PC-9 (cell line): ENCODE measurements around the gene STOML1. TPM values are rescaled to one million over a fixed set of nuclear protein-coding genes. Genes with fewer than 3 reads are reported as not detected.

Experiments used
- BruUV-seq: library from RNA; stranded (reverse); fragments of 400-500 nt; replicated peaks from 2 replicates; lab custom pipeline; 2021; lab: Mats Ljungman, UMichigan
- CTCF ChIA-PET: fragments of 300-600 bp; sonication (Branson Sonifier 250); formaldehyde crosslinking; loops from one replicate; lab custom pipeline; 2022; ENCODE audit warnings: antibody characterized with exemption; lab: Charles Lee
- POLR2A ChIA-PET: fragments of 300-600 bp; sonication (Branson Sonifier 250); formaldehyde crosslinking; loops from one replicate; lab custom pipeline; 2022; ENCODE audit warnings: antibody characterized with exemption; ENCODE audit not compliant: unreplicated experiment; lab: Charles Lee
- DNase-seq, 2 experiments: peaks; one replicate each; pipeline versions ENCODE4 v3.0.0 to v3.0.0-alpha.2; 2015 to 2022; ENCODE audit warnings: mixed read lengths in 1 of 2
- H2AFZ ChIP-seq: fragments of 200-600 bp; sonication (generic); 2 replicates; pipeline ENCODE4 v1.8.1; 2017; ENCODE audit warnings: antibody characterized with exemption
- H3F3A ChIP-seq: fragments of 200-600 bp; sonication (generic); 2 replicates; pipeline ENCODE4 v1.8.1; 2017; ENCODE audit warnings: antibody characterized with exemption, mild to moderate bottlenecking, low read depth; ENCODE audit not compliant: insufficient read depth
- H3K27ac ChIP-seq: fragments of 200-600 bp; sonication (generic); 2 replicates; pipeline ENCODE4 v1.6.1; 2016; ENCODE audit warnings: mixed run types
- H3K27me3 ChIP-seq: fragments of 200-600 bp; sonication (generic); 2 replicates; pipeline ENCODE4 v1.6.1; 2016; ENCODE audit warnings: low read depth, mixed run types; ENCODE audit not compliant: insufficient read depth
- H3K36me3 ChIP-seq: fragments of 200-600 bp; sonication (generic); 2 replicates; pipeline ENCODE4 v1.6.1; 2016; ENCODE audit warnings: low read depth, mixed run types
- H3K4me1 ChIP-seq: fragments of 200-600 bp; sonication (generic); replicated peaks from 2 replicates; pipeline ENCODE4 v1.6.1; 2016; ENCODE audit warnings: mixed run types; ENCODE audit not compliant: insufficient read depth
- H3K4me2 ChIP-seq: fragments of 200-600 bp; sonication (generic); 2 replicates; pipeline ENCODE4 v1.6.1; 2017; ENCODE audit warnings: mixed run types
- H3K4me3 ChIP-seq: fragments of 200-600 bp; sonication (generic); 2 replicates; pipeline ENCODE4 v1.6.1; 2016; ENCODE audit warnings: mixed run types
- H3K79me2 ChIP-seq: fragments of 200-600 bp; sonication (generic); 2 replicates; pipeline ENCODE4 v1.6.1; 2017; ENCODE audit warnings: low read depth, mixed run types
- H3K9me2 ChIP-seq: fragments of 200-600 bp; sonication (generic); 2 replicates; pipeline ENCODE4 v1.8.1; 2017; ENCODE audit warnings: mild to moderate bottlenecking; ENCODE audit not compliant: insufficient read depth
- H3K9me3 ChIP-seq: fragments of 200-600 bp; sonication (generic); 2 replicates; pipeline ENCODE4 v1.8.1; 2016; ENCODE audit warnings: low read depth; ENCODE audit not compliant: insufficient read depth
- H4K20me1 ChIP-seq: fragments of 200-600 bp; sonication (generic); 2 replicates; pipeline ENCODE4 v1.8.1; 2017; ENCODE audit not compliant: insufficient read depth
- CTCF ChIP-seq: fragments of 200-600 bp; sonication (generic); conservative IDR thresholded peaks from 2 replicates; pipeline ENCODE4 v1.6.1; 2017; ENCODE audit warnings: mixed run types, antibody characterized with exemption, mild to moderate bottlenecking, moderate library complexity
- EZH2 ChIP-seq: fragments of 200-600 bp; sonication (generic); IDR thresholded peaks from 2 replicates; pipeline ENCODE4 v1.8.0; 2017; ENCODE audit warnings: antibody characterized with exemption, low read depth
- intact Hi-C: fragments of 100-400 bp; cut with micrococcal nuclease; formaldehyde crosslinking; loops from one replicate; pipeline ENCODE4 v1.10.0; 2022; ENCODE audit not compliant: unreplicated experiment
- total RNA-seq: library from RNA; stranded (reverse); gene quantifications from 2 replicates; pipeline ENCODE4 v1.2.3, GENCODE V29; 2021

The STOML1 gene
- total RNA-seq, 1 experiment from 2014 or later = 6.1 TPM

- Histone ChIP-seq H3K9me2 (no peaks in the 10 kb centered on the region), H4K20me1 (no peaks in the 10 kb centered on the region), H3K4me1 (no peaks in the 10 kb centered on the region; the same call in 1 of the 2 replicates), H3K9me3 (no peaks in the 10 kb centered on the region), H3K4me2 (no peak overlapping the region), H3K79me2 (no peaks in the 10 kb centered on the region), H3K36me3 (no peaks in the 10 kb centered on the region), H3K4me3 (no peak overlapping the region), H2AFZ (no peak overlapping the region), H3F3A (0 out of 2 replicates have a peak, but pooled peaks cover 7% of the 10 kb centered on the region), H3K27ac (no peak overlapping the region), H3K27me3 (no peaks in the 10 kb centered on the region)
- intact Hi-C loops = loop anchor here (10.0 kb wide), 1 partner anchor 91 kb away; the partner anchor contains the start of gene TBC1D21
- DNase-seq = no peak
- ChIA-PET CTCF (interaction anchor here (0.6 to 0.8 kb wide), 3 partner anchors 15 to 71 kb away, joined by 3 to 14 read pairs (median 12); no protein-coding TSS in a partner anchor), POLR2A (interaction anchor here (0.6 kb wide), 1 partner anchor 40 kb away, joined by 3 read pairs; no protein-coding TSS in a partner anchor)
- no TSS peak for BruUV-seq
- TF ChIP-seq EZH2 (no peak), CTCF (no peak)
Measured at GRCh38 chr15:73965758-73966113, 26.4 kb downstream of the STOML1 start.

GRCh38 chr15:73965094-73965757 lies 26.9 kb downstream of the STOML1 start:
- Histone ChIP-seq H3K4me3 (no peak overlapping the region), H3K9me2 (no peaks in the 10 kb centered on the region)

GRCh38 chr15:73964736-73965093 lies 27.4 kb downstream of the STOML1 start:
- H3K36me3 ChIP-seq = no peaks in the 10 kb centered on the region
- no peaks in the 10 kb centered on the region for H3K27me3 ChIP-seq
- intact Hi-C loops = loop anchor here (5.0 to 10.0 kb wide), 3 partner anchors 37 to 90 kb away; partner anchors contain the start of genes LOXL1 and TBC1D21
- H3K9me2 ChIP-seq = no peaks in the 10 kb centered on the region
- H3F3A ChIP-seq = peaks cover 7% of the 10 kb centered on the region; the same call in 1 of the 2 replicates
- no peak overlapping the region for H3K4me2 ChIP-seq
- no peaks in the 10 kb centered on the region for H4K20me1 ChIP-seq
- BruUV-seq = no TSS peak
- peak; percentile 52 to 76 for DNase-seq
- H3K4me3 ChIP-seq = no peak overlapping the region
- ChIA-PET POLR2A (no interaction called here), CTCF (interaction anchor here (0.5 to 1.6 kb wide), 3 partner anchors 13 to 1094 kb away, joined by 9 to 10 read pairs (median 9); no protein-coding TSS in a partner anchor)
- no peak overlapping the region for H3K27ac ChIP-seq
- H2AFZ ChIP-seq = no peak overlapping the region
- TF ChIP-seq CTCF = peak; percentile 93
- no peak for TF ChIP-seq EZH2
- H3K79me2 ChIP-seq = no peaks in the 10 kb centered on the region
- H3K4me1 ChIP-seq = peaks cover 5% of the 10 kb centered on the region
- no peaks in the 10 kb centered on the region for H3K9me3 ChIP-seq

More at GRCh38 chr15:73965094-73965757, 26.9 kb downstream of the STOML1 start:
- Histone ChIP-seq H3K36me3 (no peaks in the 10 kb centered on the region), H4K20me1 (no peaks in the 10 kb centered on the region), H3K9me3 (no peaks in the 10 kb centered on the region), H2AFZ (no peak overlapping the region), H3K27ac (no peak overlapping the region), H3F3A (0 out of 2 replicates have a peak, but pooled peaks cover 7% of the 10 kb centered on the region), H3K79me2 (no peaks in the 10 kb centered on the region), H3K27me3 (no peaks in the 10 kb centered on the region), H3K4me2 (no peak overlapping the region), H3K4me1 (peaks cover under 1% of the 10 kb centered on the region)
- ChIA-PET CTCF (interaction anchor here (0.6 to 1.6 kb wide), 5 partner anchors 14 to 246 kb away, joined by 3 to 14 read pairs (median 9); no protein-coding TSS in a partner anchor), POLR2A (no interaction called here)
- no peak for DNase-seq
- peak; percentile 51; the same call in 1 of the 2 replicates for TF ChIP-seq CTCF
- TF ChIP-seq EZH2 = no peak
- no TSS peak for BruUV-seq
- intact Hi-C loops = loop anchor here (10.0 kb wide), 1 partner anchor 90 kb away; the partner anchor contains the start of gene TBC1D21
